Smooth muscle cell (in vitro differentiated cells): Measurements from ENCODE around the gene HOXC13. TPM values are rescaled to one million over a fixed set of nuclear protein-coding genes. Genes with fewer than 3 reads are reported as not detected.

ENCODE experiments used
- DNase-seq: peaks from one replicate; lab custom pipeline; 2025; ENCODE audit not compliant: unreplicated experiment; lab: John Stamatoyannopoulos, UW
- H2AFZ ChIP-seq: fragments of 200-600 bp; sonication (generic); 2 replicates; pipeline ENCODE4 v1.6.0; 2016; ENCODE audit warnings: antibody characterized with exemption, low read depth, mild to moderate bottlenecking
- H3F3A ChIP-seq: fragments of 200-600 bp; sonication (generic); 2 replicates; pipeline ENCODE4 v1.6.0; 2017; ENCODE audit warnings: antibody characterized with exemption, low read depth
- H3K27ac ChIP-seq: fragments of 200-600 bp; sonication (generic); 2 replicates; pipeline ENCODE4 v1.5.1; 2016; ENCODE audit warnings: low read depth, mild to moderate bottlenecking
- H3K27me3 ChIP-seq: fragments of 200-600 bp; sonication (generic); 2 replicates; pipeline ENCODE4 v1.6.1; 2016; ENCODE audit warnings: low read depth, mild to moderate bottlenecking
- H3K36me3 ChIP-seq: fragments of 200-600 bp; sonication (generic); 2 replicates; pipeline ENCODE4 v1.5.1; 2016; ENCODE audit warnings: low read depth
- H3K4me1 ChIP-seq: fragments of 200-600 bp; sonication (generic); 2 replicates; pipeline ENCODE4 v1.5.1; 2016; ENCODE audit warnings: low read depth
- H3K4me2 ChIP-seq: fragments of 200-600 bp; sonication (generic); 2 replicates; pipeline ENCODE4 v1.6.0; 2016; ENCODE audit warnings: mild to moderate bottlenecking
- H3K4me3 ChIP-seq: fragments of 200-600 bp; sonication (generic); 2 replicates; pipeline ENCODE4 v1.5.1; 2016; ENCODE audit warnings: mild to moderate bottlenecking
- H3K79me2 ChIP-seq: fragments of 200-600 bp; sonication (generic); 2 replicates; pipeline ENCODE4 v1.6.0; 2016; ENCODE audit warnings: low read depth, mild to moderate bottlenecking
- H3K9ac ChIP-seq: fragments of 200-600 bp; sonication (generic); 2 replicates; pipeline ENCODE4 v1.6.0; 2016; ENCODE audit warnings: low read depth
- H3K9me3 ChIP-seq: fragments of 200-600 bp; sonication (generic); replicated peaks from 2 replicates; pipeline ENCODE4 v1.5.1; 2016; ENCODE audit warnings: low read depth
- H4K20me1 ChIP-seq: fragments of 200-600 bp; sonication (generic); 2 replicates; pipeline ENCODE4 v1.6.0; 2016; ENCODE audit warnings: low read depth
- WGBS: methylation state at CpG from one replicate; pipeline ENCODE4 v1.1.7; 2016; ENCODE audit warnings: low lambda C conversion rate; 5-methylcytosine and 5-hydroxymethylcytosine counted together
- polyA plus RNA-seq: library from polyadenylated mRNA; unstranded; fragments of >200 nt; fragmentation: Nextera tagmentation; extraction: Ambion mirVana; gene quantifications from 2 replicates; pipeline ENCODE4 v1.2.1, GENCODE V29; 2016
- total RNA-seq: library from RNA; depleted of rRNA; stranded (reverse); fragments of >200 nt; gene quantifications from 2 replicates; pipeline ENCODE4 v1.2.3, GENCODE V29; 2014
- TF ChIP-seq, protein P1 (sequence below): fragments of 200-600 bp; sonication (generic); IDR thresholded peaks from 2 replicates; pipeline ENCODE4 v1.5.1; 2017; ENCODE audit warnings: borderline replicate concordance, mild to moderate bottlenecking, antibody characterized with exemption; ENCODE audit not compliant: insufficient read depth, poor library complexity, severe bottlenecking

Gene HOXC13
- total and polyA plus RNA-seq, 2 experiments from 2014 or later, result 2.2 to 3.6 TPM

DNA sequence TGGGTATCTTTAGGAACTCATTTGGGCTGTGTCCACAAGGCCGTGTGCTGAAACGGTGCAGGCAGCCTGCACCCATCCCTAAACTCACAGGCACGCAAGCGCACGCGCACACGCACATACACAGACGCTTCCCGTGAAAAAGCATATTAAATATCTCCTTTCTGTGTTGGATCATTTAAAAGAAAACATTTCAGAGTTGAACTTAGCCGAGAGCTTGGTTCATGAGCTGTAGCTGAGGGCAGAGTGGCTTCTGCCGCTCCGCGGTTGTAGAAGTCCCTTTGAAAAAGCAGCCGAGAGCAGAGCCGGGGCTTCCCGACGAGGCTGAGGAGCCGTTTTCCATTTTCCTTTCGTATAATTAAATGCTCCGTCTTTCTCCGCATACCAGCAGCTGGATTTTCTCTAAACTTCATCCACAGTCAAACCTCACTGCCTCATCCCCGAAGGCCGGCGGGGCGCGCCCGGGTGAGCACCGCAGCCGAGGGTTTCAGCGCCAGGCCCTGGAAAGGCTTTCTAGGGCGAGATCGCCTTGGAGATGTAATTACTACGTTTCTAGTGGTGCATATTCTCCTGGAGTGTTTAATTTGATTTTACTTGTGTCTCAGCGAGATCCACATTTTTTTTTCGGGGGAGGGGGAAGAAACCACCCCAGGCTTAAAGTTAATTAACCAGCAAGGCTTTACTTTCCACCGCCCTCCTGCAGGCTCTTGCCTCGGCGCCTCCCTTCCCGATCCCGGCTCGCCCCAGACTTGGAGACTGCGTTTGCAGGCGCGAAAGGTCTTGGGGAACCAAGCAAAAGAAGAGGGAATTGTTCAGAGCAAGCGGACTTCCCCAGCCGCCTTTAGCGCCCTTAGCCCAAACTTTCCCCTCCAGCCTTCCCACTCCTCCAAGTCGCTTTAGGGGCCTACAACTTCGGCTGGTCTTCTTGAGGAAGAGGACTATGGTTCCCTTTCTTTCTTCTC, 3.0 kb upstream of the HOXC13 start:
- H3F3A ChIP-seq, result no peaks in the 10 kb centered on the region
- peaks cover 100% of the 10 kb centered on the region for H3K27me3 ChIP-seq
- WGBS, result 13% methylated on average over 49 of the region's 49 CpGs
- no peaks in the 10 kb centered on the region for H4K20me1 ChIP-seq
- H3K27ac ChIP-seq, result no peak overlapping the region
- no peak for DNase-seq
- no peak overlapping the region for H3K9ac ChIP-seq
- peak overlapping the region; percentile 34 for H3K4me3 ChIP-seq
- H3K36me3 ChIP-seq, result no peaks in the 10 kb centered on the region
- no peaks in the 10 kb centered on the region for H3K79me2 ChIP-seq
- H2AFZ ChIP-seq, result peak overlapping the region; percentile 47
- H3K4me2 ChIP-seq, result peak overlapping the region; percentile 64
- peaks cover 6% of the 10 kb centered on the region for H3K4me1 ChIP-seq
- TF ChIP-seq, protein P1, sequence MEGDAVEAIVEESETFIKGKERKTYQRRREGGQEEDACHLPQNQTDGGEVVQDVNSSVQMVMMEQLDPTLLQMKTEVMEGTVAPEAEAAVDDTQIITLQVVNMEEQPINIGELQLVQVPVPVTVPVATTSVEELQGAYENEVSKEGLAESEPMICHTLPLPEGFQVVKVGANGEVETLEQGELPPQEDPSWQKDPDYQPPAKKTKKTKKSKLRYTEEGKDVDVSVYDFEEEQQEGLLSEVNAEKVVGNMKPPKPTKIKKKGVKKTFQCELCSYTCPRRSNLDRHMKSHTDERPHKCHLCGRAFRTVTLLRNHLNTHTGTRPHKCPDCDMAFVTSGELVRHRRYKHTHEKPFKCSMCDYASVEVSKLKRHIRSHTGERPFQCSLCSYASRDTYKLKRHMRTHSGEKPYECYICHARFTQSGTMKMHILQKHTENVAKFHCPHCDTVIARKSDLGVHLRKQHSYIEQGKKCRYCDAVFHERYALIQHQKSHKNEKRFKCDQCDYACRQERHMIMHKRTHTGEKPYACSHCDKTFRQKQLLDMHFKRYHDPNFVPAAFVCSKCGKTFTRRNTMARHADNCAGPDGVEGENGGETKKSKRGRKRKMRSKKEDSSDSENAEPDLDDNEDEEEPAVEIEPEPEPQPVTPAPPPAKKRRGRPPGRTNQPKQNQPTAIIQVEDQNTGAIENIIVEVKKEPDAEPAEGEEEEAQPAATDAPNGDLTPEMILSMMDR, result no peak
- no peaks in the 10 kb centered on the region for H3K9me3 ChIP-seq

DNA sequence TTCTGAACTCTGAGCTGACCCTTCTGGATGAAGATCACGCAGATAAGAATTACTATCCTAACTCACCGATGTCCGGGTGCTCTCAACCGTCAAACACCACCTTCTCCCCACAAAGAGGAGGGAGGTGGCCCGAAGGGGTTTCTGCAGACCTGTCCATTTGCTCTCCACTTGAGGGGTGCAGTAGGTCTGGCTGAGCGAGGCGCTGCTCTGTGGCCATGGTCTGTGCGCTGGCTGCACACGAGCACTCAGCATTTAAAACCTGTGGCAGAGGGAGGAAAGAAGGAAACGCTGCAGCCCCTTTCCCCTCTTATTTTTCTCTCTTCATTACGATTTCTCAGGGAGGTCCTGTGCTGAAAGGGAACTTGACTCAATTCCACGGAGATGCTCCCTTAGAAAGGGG, 1.5 kb upstream of the HOXC13 start:
- Histone ChIP-seq H4K20me1 (no peaks in the 10 kb centered on the region), H3K9ac (no peak overlapping the region), H3K36me3 (no peaks in the 10 kb centered on the region), H3K9me3 (no peaks in the 10 kb centered on the region), H3F3A (no peaks in the 10 kb centered on the region), H3K27ac (no peak overlapping the region), H3K4me3 (no peak overlapping the region), H2AFZ (no peak overlapping the region), H3K4me2 (no peak overlapping the region), H3K79me2 (no peaks in the 10 kb centered on the region), H3K27me3 (peaks cover 100% of the 10 kb centered on the region), H3K4me1 (peaks cover 6% of the 10 kb centered on the region)
- TF ChIP-seq, protein P1, result no peak
- 46% methylated on average over 12 of the region's 12 CpGs for WGBS
- no peak for DNase-seq

DNA sequence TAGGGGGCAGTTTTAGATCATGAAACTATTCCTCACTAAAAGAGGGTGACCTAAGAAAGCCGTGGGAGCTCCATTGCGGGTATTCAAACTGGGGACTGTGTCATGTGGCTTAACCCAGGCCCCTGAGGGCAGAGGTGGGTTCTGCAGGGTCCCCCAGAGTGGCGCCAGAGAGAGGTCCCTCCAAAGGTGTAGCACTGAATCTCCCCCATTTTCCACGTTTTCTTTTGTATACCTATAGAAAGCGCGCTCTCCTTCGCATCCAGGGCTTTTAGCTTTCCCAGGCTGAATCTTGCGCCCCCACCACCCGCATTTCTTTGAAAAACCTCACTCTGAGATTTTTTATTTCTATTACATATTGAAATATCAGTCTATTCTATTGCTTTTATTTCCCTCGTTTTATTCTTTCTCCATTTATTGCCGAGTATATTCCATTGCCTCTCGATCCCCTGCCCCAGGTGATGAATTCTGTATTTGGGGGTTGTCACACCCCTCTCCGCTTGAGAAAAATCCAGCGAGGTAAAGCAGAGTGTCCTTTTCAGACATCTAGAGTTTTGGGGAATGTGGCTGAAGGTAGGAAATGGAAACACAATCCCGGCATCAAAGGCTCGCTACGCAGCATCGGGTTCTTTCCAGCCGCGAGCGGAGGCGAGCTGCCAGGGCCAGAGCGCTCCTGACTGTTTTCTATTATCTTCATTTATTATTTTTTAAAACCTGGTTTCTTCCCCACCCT, 870 bp upstream of the HOXC13 start:
- Histone ChIP-seq H3F3A (no peaks in the 10 kb centered on the region), H4K20me1 (no peaks in the 10 kb centered on the region), H2AFZ (no peak overlapping the region), H3K4me3 (peak overlapping the region; percentile 42), H3K27me3 (peaks cover 100% of the 10 kb centered on the region), H3K4me1 (peaks cover 6% of the 10 kb centered on the region), H3K79me2 (no peaks in the 10 kb centered on the region), H3K9ac (no peak overlapping the region), H3K27ac (no peak overlapping the region), H3K4me2 (peak overlapping the region; percentile 71), H3K36me3 (no peaks in the 10 kb centered on the region), H3K9me3 (no peaks in the 10 kb centered on the region)
- TF ChIP-seq, protein P1, result no peak
- 35% methylated on average over 23 of the region's 23 CpGs for WGBS
- no peak for DNase-seq
